Measurements from ENCODE around the gene LRRC32. TPM values are rescaled to one million over a fixed set of nuclear protein-coding genes. Genes with fewer than 3 reads are reported as not detected.

The LRRC32 gene
- polyA plus RNA-seq, 1 donor (not counting 4 experiments of a cell fraction or from before 2014, with no cell fraction given): not detected

GRCh38 chr11:76690736-76691135 is 20.2 kb upstream of the LRRC32 start:
- H3K4me2 ChIP-seq (ENCODE audit: control insufficient read depth, extremely low read depth, insufficient read depth, low read depth, low read length): no peak overlapping the region
- H3K9me1 ChIP-seq (ENCODE audit: control insufficient read depth, extremely low read depth, insufficient read depth, low read length): no peaks in the 10 kb centered on the region
- H2AFZ ChIP-seq (ENCODE audit: control insufficient read depth, low read length): no peak overlapping the region
- no peak overlapping the region for H3K27ac ChIP-seq (ENCODE audit: control insufficient read depth, insufficient read depth, low read length)
- FAIRE-seq (no peak), DNase-seq (ENCODE audit: low read depth, low spot score) (no peak)
- dilution Hi-C loops (cut with MboI; ENCODE audit: extremely low pct_ligation_motif_present, low sequenced_read_pairs): no loop called here
- H3K9ac ChIP-seq (ENCODE audit: control insufficient read depth, extremely low read depth, insufficient read depth, low read length): no peak overlapping the region
- H3K9me3 ChIP-seq (ENCODE audit: control insufficient read depth, low read depth, low read length): no peaks in the 10 kb centered on the region
- H3K36me3 ChIP-seq (ENCODE audit: control insufficient read depth in 2 of 2, extremely low read depth in 1 of 2, insufficient read depth in 2 of 2, low read length in 2 of 2): no peaks in the 10 kb centered on the region
- TF ChIP-seq CTCF (optimal IDR thresholded peaks at IDR 0.05 in 1 of 3, IDR thresholded peaks at IDR 0.05 in 1 of 3, conservative IDR thresholded peaks at IDR 0.05 in 1 of 3; ENCODE audit: extremely low read depth in 1 of 3, insufficient read depth in 2 of 3, low read length in 3 of 3): no peak
- no peak for TF ChIP-seq EZH2 (IDR thresholded peaks at IDR 0.05; ENCODE audit: low read length)
- H3K4me3 ChIP-seq (ENCODE audit: control insufficient read depth in 2 of 3, extremely low read depth in 1 of 3, insufficient read depth in 2 of 3, low read depth in 1 of 3, low read length in 3 of 3): no peak overlapping the region
- H3K4me1 ChIP-seq (ENCODE audit: control insufficient read depth, extremely low read depth, insufficient read depth, low read length): no peaks in the 10 kb centered on the region
- no peaks in the 10 kb centered on the region for H4K20me1 ChIP-seq (ENCODE audit: control insufficient read depth, extremely low read depth, insufficient read depth, low read length)
- no peaks in the 10 kb centered on the region for H3K79me2 ChIP-seq (ENCODE audit: control insufficient read depth, insufficient read depth, low read length)
- H3K27me3 ChIP-seq (ENCODE audit: control insufficient read depth, extremely low read depth, insufficient read depth, low read length): peaks cover 26% of the 10 kb centered on the region

- Histone ChIP-seq H3K36me3 (ENCODE audit: control insufficient read depth in 2 of 2, extremely low read depth in 1 of 2, insufficient read depth in 2 of 2, low read length in 2 of 2) (no peaks in the 10 kb centered on the region), H3K4me3 (ENCODE audit: control insufficient read depth in 2 of 3, extremely low read depth in 1 of 3, insufficient read depth in 2 of 3, low read depth in 1 of 3, low read length in 3 of 3) (no peak overlapping the region), H3K9me3 (ENCODE audit: control insufficient read depth, low read depth, low read length) (peaks cover under 1% of the 10 kb centered on the region), H3K27me3 (ENCODE audit: control insufficient read depth, extremely low read depth, insufficient read depth, low read length) (peaks cover 26% of the 10 kb centered on the region), H3K27ac (ENCODE audit: control insufficient read depth, insufficient read depth, low read length) (no peak overlapping the region), H3K9me1 (ENCODE audit: control insufficient read depth, extremely low read depth, insufficient read depth, low read length) (no peaks in the 10 kb centered on the region), H3K4me2 (ENCODE audit: control insufficient read depth, extremely low read depth, insufficient read depth, low read depth, low read length) (no peak overlapping the region), H3K4me1 (ENCODE audit: control insufficient read depth, extremely low read depth, insufficient read depth, low read length) (no peaks in the 10 kb centered on the region), H4K20me1 (ENCODE audit: control insufficient read depth, extremely low read depth, insufficient read depth, low read length) (no peaks in the 10 kb centered on the region), H3K9ac (ENCODE audit: control insufficient read depth, extremely low read depth, insufficient read depth, low read length) (no peak overlapping the region), H3K79me2 (ENCODE audit: control insufficient read depth, insufficient read depth, low read length) (no peaks in the 10 kb centered on the region), H2AFZ (ENCODE audit: control insufficient read depth, low read length) (no peak overlapping the region)
- dilution Hi-C loops (cut with MboI; ENCODE audit: extremely low pct_ligation_motif_present, low sequenced_read_pairs): no loop called here
- FAIRE-seq (no peak), DNase-seq (ENCODE audit: low read depth, low spot score) (no peak)
- TF ChIP-seq EZH2 (IDR thresholded peaks at IDR 0.05; ENCODE audit: low read length) (no peak), CTCF (optimal IDR thresholded peaks at IDR 0.05 in 1 of 3, IDR thresholded peaks at IDR 0.05 in 1 of 3, conservative IDR thresholded peaks at IDR 0.05 in 1 of 3; ENCODE audit: extremely low read depth in 1 of 3, insufficient read depth in 2 of 3, low read length in 3 of 3) (no peak)
Measured at GRCh38 chr11:76689313-76690260, 19.0 kb upstream of the LRRC32 start.

Measured in keratinocyte (primary cell).